Stimulated activated CD8-positive, alpha-beta memory T cell treated with anti-CD3 and anti-CD28 coated beads, Interleukin-4, amount 100 ng/mL, for 4 hours (primary cell): ENCODE measurements around the gene HSFX3.
"Not testable (repeated sequence)": the region's sequence is repeated elsewhere in the genome, so short reads cannot be mapped to it uniquely, and the experiment has no call there.

ENCODE experiments used
- DNase-seq, 2 donors: peaks; one replicate each; pipeline ENCODE4 v3.0.0-alpha.2; 2020; ENCODE audit warnings: low read depth in 2 of 2, low spot score in 1 of 2

Gene HSFX3

GRCh38 chrX:149545545-149546543, 3.9 kb downstream of the HSFX3 start:
- not testable (repeated sequence) for DNase-seq

DNA sequence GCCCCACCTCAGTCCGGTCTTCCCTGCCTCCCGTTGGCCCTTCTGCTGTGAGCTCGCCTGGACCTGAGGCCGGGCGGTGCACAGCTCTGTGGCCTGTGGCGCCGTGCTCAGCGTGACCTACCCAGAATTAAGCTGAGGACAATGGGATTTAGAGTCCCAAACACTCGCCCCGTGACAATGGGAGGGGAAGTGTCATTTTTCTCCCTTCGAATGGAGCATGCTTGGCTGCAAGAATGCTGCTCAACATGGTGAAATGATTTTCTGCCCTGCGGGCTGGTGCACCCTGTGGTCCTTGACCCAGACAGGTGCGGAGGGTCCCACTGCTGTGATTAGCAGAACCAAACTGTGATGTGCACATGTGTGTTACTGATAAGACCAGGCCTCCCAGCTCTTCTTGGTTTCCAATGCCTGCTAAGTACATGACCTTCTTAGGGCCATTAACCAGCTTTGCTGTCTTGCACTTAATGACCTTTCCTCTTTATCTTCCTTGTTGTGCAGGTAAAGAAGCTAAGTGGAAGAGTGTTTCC, 8.1 kb downstream of the HSFX3 start:
- DNase-seq, result no peak

DNA sequence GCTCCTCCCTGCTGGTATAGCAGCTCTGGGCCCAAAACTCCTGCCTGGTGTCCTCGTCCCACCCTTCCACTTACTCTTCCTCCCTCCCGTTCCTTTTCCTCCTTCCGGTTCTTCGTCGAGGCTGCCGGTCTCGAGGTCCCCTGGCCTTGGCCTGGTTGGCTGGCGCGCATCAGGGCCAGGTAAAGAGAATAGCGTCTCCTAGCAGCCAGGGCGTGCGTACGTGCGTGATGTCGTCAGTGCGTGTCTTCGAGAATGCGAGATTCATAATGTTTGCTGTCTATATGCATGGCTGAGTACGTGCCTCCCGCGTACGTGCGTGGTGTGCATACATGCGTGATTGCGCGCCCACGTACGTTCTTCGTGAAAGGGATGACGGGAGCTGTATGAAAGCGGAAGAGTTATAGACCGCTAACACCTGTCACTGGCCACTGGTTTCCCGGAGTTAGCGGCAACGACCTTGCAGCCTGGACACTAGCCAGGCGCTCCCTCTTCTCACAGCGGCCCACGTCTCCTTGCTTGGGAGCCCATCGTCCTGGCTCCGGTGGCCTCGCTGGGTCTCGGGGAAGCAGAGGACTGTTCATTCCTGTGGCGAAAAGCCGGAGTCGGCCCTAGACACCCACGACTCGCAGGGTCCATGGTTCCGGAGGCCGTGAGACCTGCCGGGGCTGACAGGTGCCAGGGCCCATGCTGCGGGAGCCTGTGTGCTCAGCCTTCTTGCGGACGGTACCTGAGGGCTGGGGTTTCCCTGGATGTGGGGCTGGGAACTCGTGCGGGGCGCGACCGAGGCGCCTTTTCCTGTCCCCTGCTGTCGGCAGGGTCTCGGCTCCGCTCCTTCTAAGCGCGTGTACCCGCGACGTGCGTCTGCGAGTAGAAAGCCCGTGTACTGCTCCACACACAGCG, 8.9 kb downstream of the HSFX3 start, which contains the start of gene EOLA1:
TSS of gene EOLA1 (plus strand) at position 392 of the 900 bp plus-strand sequence. CDS start 4,619 bp downstream, outside the sequence.
- peak; percentile 72 to 84 for DNase-seq

- peak; percentile 75 to 84 for DNase-seq
Observed at GRCh38 chrX:149540131-149540620, 9.5 kb downstream of the HSFX3 start.

DNA sequence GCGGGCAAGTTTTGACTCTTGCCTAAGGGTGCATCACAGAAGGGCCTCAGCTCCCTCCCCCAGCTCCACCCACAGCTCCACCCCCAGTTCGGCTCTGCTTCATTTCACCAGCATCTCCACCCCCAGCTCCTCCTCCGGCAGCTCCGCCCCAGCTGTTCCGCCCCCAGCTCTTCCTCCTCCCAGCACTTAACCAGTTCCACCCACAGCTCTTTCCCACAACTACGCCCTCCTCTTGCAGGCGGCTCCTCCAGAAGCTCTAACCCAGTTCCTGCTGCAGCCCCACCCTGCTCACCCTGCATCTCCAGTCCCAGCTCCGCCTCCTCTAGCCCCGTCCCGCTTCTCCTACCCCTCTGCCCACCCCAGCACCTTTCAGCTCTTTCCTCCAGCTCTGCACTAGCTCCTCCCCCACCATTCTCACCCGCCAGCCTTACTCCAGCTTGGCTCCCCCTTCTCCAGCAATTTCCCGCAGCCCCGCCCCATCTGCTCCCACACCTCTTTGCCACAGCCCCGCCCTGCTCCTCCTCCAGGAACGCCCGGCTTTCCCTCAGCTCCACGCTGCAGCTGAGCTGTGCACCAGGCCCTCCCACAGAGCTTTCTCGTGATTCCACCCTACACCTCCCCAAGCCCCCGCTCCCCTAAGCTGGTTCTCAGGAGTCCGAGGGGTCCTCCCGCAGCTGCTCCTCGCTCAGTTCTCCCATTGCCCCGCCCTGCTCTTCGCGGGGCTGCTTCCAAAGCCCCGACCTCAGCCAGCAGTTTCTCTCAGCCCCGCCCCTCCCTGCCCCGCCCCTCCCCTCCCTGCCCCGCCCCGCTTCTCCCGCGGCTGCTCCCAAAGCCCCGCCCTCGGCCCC, 10.2 kb downstream of the HSFX3 start:
- peak; percentile 59 to 81 for DNase-seq

- DNase-seq, result not testable (repeated sequence)
Observed at GRCh38 chrX:149537474-149537873, 12.2 kb downstream of the HSFX3 start.

DNA sequence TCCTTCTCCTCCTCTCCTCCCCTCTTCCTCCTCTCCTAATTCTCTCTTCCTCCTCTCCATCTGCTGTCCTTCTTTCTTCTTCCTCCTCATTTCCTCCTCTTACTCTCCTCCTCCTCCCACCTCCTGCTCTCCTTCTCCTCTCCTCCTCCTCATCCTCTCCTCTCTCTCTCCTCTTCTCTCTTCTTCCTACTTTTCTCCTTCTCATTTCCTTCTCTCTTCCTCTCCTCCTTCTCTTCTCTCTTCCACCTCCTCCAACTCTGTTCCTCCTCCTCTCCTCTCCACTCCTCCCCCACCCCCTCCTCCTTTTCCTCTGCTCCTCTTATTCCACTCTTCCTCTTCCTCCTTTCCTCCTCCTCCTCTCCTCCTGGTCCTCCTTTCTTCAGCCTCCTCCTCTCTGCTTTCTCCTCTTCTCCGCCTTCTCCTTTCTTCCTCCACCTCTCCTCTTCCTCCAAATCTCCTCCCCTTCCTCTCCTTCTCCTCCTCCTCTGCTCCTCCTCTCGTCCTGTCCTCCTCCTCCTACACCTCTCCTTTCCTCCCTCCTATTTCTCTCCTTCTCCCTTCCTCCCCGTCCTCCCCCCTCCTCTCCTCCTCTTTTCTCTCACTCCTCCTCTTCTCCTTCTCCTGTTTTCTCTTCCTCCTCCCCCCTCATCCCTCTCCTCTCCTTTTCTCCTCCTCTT, 14.7 kb downstream of the HSFX3 start:
- not testable (repeated sequence) for DNase-seq

DNA sequence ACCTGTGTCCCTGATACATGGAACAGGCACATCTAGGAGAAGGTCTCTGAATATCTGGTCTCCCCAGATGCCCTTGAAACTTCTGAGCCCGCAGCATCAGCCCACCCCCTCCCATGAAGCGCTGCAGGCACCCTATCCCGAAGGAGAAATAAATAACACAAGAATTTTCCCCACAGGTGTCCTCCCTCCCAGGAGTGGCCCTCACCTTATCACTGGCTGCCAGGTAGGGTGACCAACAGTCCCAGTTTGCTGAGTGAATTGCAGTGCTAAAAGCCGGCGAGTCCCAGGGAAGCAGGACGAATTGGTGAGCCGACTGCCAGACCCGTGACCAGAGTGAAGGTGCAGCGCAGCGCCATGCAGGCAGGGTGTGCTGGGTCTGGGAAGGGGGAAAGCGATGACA, 15.7 kb downstream of the HSFX3 start:
- not testable (repeated sequence) for DNase-seq

GRCh38 chrX:149532868-149533267, 16.9 kb downstream of the HSFX3 start:
- not testable (repeated sequence) for DNase-seq

GRCh38 chrX:149531599-149531998, 18.1 kb downstream of the HSFX3 start:
- no peak for DNase-seq

- no peak for DNase-seq
Observed at GRCh38 chrX:149528381-149528780, 21.3 kb downstream of the HSFX3 start.

GRCh38 chrX:149527705-149528104, 22.0 kb downstream of the HSFX3 start:
- no peak for DNase-seq

DNA sequence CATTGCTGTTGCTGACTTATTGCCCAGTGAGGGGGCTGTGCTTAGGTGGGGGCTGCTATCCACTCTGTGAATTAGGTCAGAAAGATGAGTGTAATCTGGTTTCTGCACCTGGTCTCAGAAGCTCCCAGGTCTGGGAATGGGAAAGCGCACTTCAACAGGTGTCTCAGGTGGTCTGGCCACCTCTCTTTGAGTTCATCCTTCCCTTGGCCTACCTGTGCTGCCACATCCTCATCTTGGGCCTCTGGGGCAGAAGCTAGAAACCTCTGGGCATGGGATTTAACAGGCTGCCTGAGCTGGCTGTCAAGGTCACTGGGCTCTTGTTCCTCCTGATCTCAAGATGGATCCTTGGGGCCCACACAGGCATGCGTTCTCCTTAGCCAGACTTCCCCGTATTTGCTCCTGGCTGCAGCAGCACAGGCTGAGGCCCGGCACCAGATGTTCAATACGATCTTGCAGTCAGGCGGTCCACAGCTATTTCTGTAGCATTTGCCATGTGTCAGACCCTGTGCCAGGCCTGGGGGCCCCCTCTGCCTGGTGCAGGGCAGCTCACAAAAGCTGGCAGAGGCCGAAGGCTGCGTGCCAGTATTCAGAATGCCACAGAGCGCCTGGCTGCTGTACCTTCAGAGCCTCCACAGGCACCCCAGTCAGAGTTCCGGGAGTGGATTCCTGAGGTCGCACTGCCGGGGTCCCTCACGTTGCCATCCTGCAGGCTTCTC, 23.2 kb downstream of the HSFX3 start:
- not testable (repeated sequence) for DNase-seq

GRCh38 chrX:149525903-149526302, 23.8 kb downstream of the HSFX3 start:
- not testable (repeated sequence) for DNase-seq

DNA sequence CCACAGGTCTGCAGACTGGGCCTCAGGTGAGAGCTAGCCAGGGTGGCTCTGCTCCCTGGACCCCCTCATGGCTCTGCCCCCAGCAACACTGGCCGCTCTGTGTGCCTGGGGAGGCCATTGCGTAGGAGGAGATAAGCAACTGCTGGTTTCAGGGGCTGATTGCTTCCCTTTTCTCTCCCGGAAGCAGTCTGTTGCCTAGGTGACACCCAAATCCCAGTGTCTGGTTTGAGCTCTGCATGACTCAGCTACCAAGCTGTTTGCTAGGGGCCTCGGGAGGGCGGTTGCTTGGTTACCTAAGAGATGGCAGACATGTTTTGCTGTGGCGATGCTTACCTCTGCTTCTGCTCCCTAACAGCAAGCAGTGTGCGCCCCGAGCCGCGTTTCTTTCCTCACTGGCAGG, 24.3 kb downstream of the HSFX3 start:
- DNase-seq, result peak in 1 of 2 donors; percentile 41

GRCh38 chrX:149522916-149523315, 26.8 kb downstream of the HSFX3 start:
- no peak for DNase-seq

GRCh38 chrX:149521438-149521837, 28.3 kb downstream of the HSFX3 start:
- DNase-seq, result no peak

GRCh38 chrX:149520636-149521277, 29.0 kb downstream of the HSFX3 start:
- not testable (repeated sequence) for DNase-seq
